ENCODE data around the gene GAB2. TPM values are rescaled to one million over a fixed set of nuclear protein-coding genes. Genes with fewer than 3 reads are reported as not detected.

GAB2 gene
- total RNA-seq, 1 donor from 2014 or later: 39.9 TPM

DNA sequence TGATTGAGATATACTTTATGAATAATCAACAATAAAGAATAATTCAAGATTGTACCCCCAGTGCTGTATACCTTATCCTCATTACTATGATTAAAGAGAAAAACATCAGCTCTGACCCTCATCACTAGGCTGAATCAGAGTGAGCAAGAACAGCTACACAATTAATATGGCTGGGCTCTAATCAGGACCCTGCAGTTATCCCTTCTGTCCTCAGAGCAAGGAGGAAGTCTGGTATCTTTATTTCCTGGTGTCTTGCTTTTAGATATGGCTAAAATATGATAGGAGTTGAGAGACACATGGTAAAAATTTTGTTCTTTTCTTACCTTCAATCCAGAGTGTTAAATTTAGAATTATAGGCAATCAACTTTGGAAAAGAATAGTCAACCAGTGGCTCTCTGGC, 28.6 kb upstream of the GAB2 start:
- TF ChIP-seq, protein P1, sequence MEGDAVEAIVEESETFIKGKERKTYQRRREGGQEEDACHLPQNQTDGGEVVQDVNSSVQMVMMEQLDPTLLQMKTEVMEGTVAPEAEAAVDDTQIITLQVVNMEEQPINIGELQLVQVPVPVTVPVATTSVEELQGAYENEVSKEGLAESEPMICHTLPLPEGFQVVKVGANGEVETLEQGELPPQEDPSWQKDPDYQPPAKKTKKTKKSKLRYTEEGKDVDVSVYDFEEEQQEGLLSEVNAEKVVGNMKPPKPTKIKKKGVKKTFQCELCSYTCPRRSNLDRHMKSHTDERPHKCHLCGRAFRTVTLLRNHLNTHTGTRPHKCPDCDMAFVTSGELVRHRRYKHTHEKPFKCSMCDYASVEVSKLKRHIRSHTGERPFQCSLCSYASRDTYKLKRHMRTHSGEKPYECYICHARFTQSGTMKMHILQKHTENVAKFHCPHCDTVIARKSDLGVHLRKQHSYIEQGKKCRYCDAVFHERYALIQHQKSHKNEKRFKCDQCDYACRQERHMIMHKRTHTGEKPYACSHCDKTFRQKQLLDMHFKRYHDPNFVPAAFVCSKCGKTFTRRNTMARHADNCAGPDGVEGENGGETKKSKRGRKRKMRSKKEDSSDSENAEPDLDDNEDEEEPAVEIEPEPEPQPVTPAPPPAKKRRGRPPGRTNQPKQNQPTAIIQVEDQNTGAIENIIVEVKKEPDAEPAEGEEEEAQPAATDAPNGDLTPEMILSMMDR (IDR thresholded peaks at IDR 0.05; ENCODE audit: unreplicated experiment): no peak
- Mint-ChIP-seq H3K9me3 (no peaks in the 10 kb centered on the region), H3K36me3 (peaks cover 25% of the 10 kb centered on the region), H3K4me1 (peaks cover 15% of the 10 kb centered on the region), H3K4me3 (no peak overlapping the region), H3K27ac (peak overlapping the region; percentile 21), H3K27me3 (ENCODE audit: low read depth) (no peaks in the 10 kb centered on the region)
- DNase-seq (ENCODE audit: low spot score in 2 of 2, unreplicated experiment in 2 of 2): no peak

DNA sequence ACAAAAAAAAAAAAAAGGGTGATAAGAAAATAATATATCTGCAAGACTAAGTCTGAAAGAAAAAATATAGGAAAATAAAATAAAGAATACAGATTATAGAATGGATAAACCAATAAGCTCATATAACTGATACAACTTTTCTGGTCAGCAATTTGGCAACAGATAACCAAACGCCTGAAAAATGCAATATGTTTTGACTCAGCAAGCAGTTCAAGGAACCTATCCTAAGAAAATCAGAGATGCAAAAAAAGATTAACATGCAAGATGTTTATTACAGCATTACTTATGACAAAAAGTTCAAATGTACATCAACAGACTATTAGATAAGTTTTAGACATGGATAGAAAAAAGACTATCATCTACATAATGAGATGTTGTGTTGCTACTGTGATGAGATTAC, 27.1 kb upstream of the GAB2 start:
- Mint-ChIP-seq H3K4me3 (no peak overlapping the region), H3K9me3 (no peaks in the 10 kb centered on the region), H3K27ac (no peak overlapping the region), H3K27me3 (ENCODE audit: low read depth) (no peaks in the 10 kb centered on the region), H3K4me1 (peaks cover 20% of the 10 kb centered on the region), H3K36me3 (peaks cover 23% of the 10 kb centered on the region)
- DNase-seq (ENCODE audit: low spot score in 2 of 2, unreplicated experiment in 2 of 2): no peak
- TF ChIP-seq, protein P1 (IDR thresholded peaks at IDR 0.05; ENCODE audit: unreplicated experiment): no peak

DNA sequence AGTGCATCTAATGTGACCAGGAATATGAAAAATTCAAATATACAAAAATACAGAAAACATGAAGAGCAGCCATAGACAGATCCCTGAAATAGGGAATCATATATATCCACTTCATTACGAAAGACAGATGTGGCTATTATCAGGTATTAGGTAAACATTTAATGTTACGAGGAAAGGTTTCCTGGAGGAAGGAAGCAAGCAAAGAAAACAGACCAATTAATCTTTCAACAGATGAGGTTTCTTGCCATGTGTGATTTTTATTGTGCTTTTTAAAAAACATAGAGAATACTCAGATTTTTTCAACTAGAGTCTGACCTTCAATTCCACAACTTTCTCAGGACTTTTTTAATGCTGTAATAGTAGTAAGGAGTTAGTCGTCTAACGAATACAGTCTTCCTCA, 24.3 kb upstream of the GAB2 start:
- DNase-seq (ENCODE audit: low spot score in 2 of 2, unreplicated experiment in 2 of 2): no peak
- Mint-ChIP-seq H3K4me1 (peaks cover 20% of the 10 kb centered on the region), H3K27ac (peak overlapping the region; percentile 81), H3K36me3 (peaks cover 27% of the 10 kb centered on the region), H3K9me3 (no peaks in the 10 kb centered on the region), H3K4me3 (no peak overlapping the region), H3K27me3 (ENCODE audit: low read depth) (no peaks in the 10 kb centered on the region)
- TF ChIP-seq, protein P1 (IDR thresholded peaks at IDR 0.05; ENCODE audit: unreplicated experiment): no peak

DNA sequence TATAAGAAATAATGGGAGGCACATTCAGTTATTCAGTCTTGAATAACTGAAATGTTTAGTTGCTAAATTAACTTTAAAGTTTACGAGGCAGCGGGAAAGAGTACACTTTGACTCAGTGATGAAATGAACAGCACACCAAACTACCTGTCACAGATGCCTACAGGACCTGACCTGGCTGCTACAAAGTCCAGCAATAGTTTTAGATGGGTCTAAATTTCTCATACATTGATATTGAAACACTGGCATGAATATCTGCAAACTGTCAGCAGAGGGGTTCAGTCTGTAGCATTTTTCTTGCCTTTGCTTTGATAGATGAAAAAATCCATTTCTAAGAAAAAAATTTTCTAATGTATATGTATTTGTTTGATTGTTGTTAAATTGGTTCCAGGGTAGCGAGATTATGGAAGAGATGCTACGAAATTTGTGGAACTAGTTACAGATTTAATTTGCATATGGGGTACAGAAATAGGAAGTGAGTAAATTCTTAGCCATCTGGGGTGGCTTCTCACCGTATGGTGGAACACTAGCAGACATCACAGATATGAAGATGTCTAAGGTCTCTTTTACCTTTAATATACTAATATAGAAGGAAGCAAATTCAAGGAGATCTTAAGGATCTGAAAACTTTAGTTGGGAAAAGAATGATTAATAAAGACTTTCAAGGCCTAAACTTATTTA, 20.8 kb upstream of the GAB2 start:
- Mint-ChIP-seq H3K4me3 (no peak overlapping the region), H3K36me3 (peaks cover 33% of the 10 kb centered on the region), H3K27me3 (ENCODE audit: low read depth) (no peaks in the 10 kb centered on the region), H3K9me3 (no peaks in the 10 kb centered on the region), H3K27ac (no peak overlapping the region), H3K4me1 (peaks cover 31% of the 10 kb centered on the region)
- TF ChIP-seq, protein P1 (IDR thresholded peaks at IDR 0.05; ENCODE audit: unreplicated experiment): no peak
- no peak for DNase-seq (ENCODE audit: low spot score in 2 of 2, unreplicated experiment in 2 of 2)

DNA sequence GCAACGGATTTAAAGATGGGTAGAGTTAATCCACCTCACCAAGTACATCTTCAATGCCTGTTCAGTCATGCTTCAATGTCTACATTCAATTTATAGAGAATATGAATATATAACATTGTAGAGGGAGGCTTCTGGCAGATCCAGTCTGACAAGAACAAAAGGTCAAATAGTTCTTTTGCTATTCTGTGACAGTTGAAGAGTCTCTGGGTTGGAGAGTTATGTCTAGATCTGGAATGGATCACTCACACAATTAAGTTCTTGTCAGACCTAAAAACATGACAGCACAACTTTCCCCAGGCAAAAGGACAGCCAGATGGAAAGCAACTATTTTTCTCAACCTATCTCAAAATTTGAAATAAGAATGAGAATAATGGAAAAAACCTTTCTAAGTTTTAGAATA, 15.3 kb upstream of the GAB2 start:
- H3K4me3 Mint-ChIP-seq: no peak overlapping the region
- H3K9me3 Mint-ChIP-seq: no peaks in the 10 kb centered on the region
- peaks cover 38% of the 10 kb centered on the region for H3K4me1 Mint-ChIP-seq
- H3K36me3 Mint-ChIP-seq: peaks cover 15% of the 10 kb centered on the region
- peak overlapping the region; percentile 68 for H3K27ac Mint-ChIP-seq
- no peaks in the 10 kb centered on the region for H3K27me3 Mint-ChIP-seq (ENCODE audit: low read depth)
- DNase-seq (ENCODE audit: low spot score in 2 of 2, unreplicated experiment in 2 of 2): no peak
- TF ChIP-seq, protein P1 (IDR thresholded peaks at IDR 0.05; ENCODE audit: unreplicated experiment): no peak

All from mesothelial cell of epicardium (in vitro differentiated cells).